ENCODE results near the gene PBX3.

- no peak for TF ChIP-seq RAD21 (CRISPR knock-in tag; IDR thresholded peaks at IDR 0.05)
- no peak for TF ChIP-seq CTCF (CRISPR knock-in tag; IDR thresholded peaks at IDR 0.05)
- no peak for TF ChIP-seq HMG20A (CRISPR knock-in tag; IDR thresholded peaks at IDR 0.05; ENCODE audit: borderline replicate concordance)
- TF ChIP-seq POLR2A (IDR thresholded peaks at IDR 0.05; ENCODE audit: insufficient read depth in 1 of 2, low read depth in 2 of 2, low read length in 2 of 2), result peak; percentile 71 to 91
- TF ChIP-seq MAZ (IDR thresholded peaks at IDR 0.05; ENCODE audit: borderline replicate concordance, low read depth, low read length), result peak; percentile 93
- peak; percentile 82 for TF ChIP-seq MAZ (CRISPR knock-in tag; IDR thresholded peaks at IDR 0.05; ENCODE audit: low read depth)
Measured at GRCh38 chr9:125706651-125707471, 40.3 kb upstream of the PBX3 start, which contains the start of gene MAPKAP1.

Data from HepG2 (cell line).